Loucy (cell line): ENCODE results near the gene MAGEA9.

Experiments used
- EZH2phosphoT487 ChIP-seq: fragments of 200-600 bp; IDR thresholded peaks from 2 replicates; pipeline ENCODE4 v1.6.1; 2018; ENCODE audit warnings: antibody characterized with exemption, mild to moderate bottlenecking, moderate library complexity, borderline replicate concordance
- TF ChIP-seq, protein P1 (sequence below): fragments of 200-600 bp; sonication (generic); conservative IDR thresholded peaks from 2 replicates; pipeline ENCODE4 v1.5.1; 2014; ENCODE audit warnings: mild to moderate bottlenecking, antibody characterized with exemption, low read length

GRCh38 chrX:149837167-149837566 lies 55.4 kb downstream of the MAGEA9 start:
- TF ChIP-seq, protein P1, sequence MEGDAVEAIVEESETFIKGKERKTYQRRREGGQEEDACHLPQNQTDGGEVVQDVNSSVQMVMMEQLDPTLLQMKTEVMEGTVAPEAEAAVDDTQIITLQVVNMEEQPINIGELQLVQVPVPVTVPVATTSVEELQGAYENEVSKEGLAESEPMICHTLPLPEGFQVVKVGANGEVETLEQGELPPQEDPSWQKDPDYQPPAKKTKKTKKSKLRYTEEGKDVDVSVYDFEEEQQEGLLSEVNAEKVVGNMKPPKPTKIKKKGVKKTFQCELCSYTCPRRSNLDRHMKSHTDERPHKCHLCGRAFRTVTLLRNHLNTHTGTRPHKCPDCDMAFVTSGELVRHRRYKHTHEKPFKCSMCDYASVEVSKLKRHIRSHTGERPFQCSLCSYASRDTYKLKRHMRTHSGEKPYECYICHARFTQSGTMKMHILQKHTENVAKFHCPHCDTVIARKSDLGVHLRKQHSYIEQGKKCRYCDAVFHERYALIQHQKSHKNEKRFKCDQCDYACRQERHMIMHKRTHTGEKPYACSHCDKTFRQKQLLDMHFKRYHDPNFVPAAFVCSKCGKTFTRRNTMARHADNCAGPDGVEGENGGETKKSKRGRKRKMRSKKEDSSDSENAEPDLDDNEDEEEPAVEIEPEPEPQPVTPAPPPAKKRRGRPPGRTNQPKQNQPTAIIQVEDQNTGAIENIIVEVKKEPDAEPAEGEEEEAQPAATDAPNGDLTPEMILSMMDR, result no peak
- no peak for TF ChIP-seq EZH2phosphoT487
